Neural crest cell (in vitro differentiated cells): ENCODE measurements around the gene DNAH6. TPM values are rescaled to one million over a fixed set of nuclear protein-coding genes. Genes with fewer than 3 reads are reported as not detected.
"Not testable (repeated sequence)": the region's sequence is repeated elsewhere in the genome, so short reads cannot be mapped to it uniquely, and the experiment has no call there.

Experiments
- DNase-seq: peaks from one replicate; pipeline ENCODE4 v3.0.0; 2021; ENCODE audit warnings: low read depth, mixed read lengths, low spot score
- H3K27ac Mint-ChIP-seq: one replicate; pipeline ENCODE4 v1.8.0; 2021; ENCODE audit warnings: mild to moderate bottlenecking, mixed read lengths; ENCODE audit not compliant: unreplicated experiment
- H3K27me3 Mint-ChIP-seq: 2 replicates; pipeline ENCODE4 v1.8.0; 2021; ENCODE audit warnings: low read depth, mild to moderate bottlenecking, mixed read lengths
- H3K36me3 Mint-ChIP-seq: 2 replicates; pipeline ENCODE4 v1.8.0; 2021; ENCODE audit warnings: low read depth, mild to moderate bottlenecking, mixed read lengths
- H3K4me1 Mint-ChIP-seq: 2 replicates; pipeline ENCODE4 v1.8.0; 2021; ENCODE audit warnings: mixed read lengths
- H3K4me3 Mint-ChIP-seq: one replicate; pipeline ENCODE4 v1.8.0; 2021; ENCODE audit warnings: mild to moderate bottlenecking, mixed read lengths
- H3K9me3 Mint-ChIP-seq: 2 replicates; pipeline ENCODE4 v1.8.0; 2021; ENCODE audit warnings: mixed read lengths
- CTCF ChIP-seq: fragments of 200-600 bp; sonication (generic); conservative IDR thresholded peaks from 2 replicates; pipeline ENCODE4 v1.5.0; 2021; ENCODE audit warnings: antibody characterized with exemption, mild to moderate bottlenecking
- total RNA-seq: library from RNA; stranded (reverse); gene quantifications from 2 replicates; pipeline ENCODE4 v1.2.1, GENCODE V29; 2021

DNAH6 gene
- total RNA-seq, 1 donor from 2014 or later = 2.8 TPM

- no peaks in the 10 kb centered on the region for H3K4me1 Mint-ChIP-seq
- TF ChIP-seq CTCF = no peak
- no peak overlapping the region for H3K4me3 Mint-ChIP-seq
- H3K27me3 Mint-ChIP-seq = no peaks in the 10 kb centered on the region
- peaks cover 4% of the 10 kb centered on the region for H3K9me3 Mint-ChIP-seq
- H3K27ac Mint-ChIP-seq = no peak overlapping the region
- H3K36me3 Mint-ChIP-seq = no peaks in the 10 kb centered on the region
- no peak for DNase-seq
Observed at GRCh38 chr2:84755096-84755495, 238.8 kb downstream of the DNAH6 start.

- no peak for TF ChIP-seq CTCF
- H3K4me3 Mint-ChIP-seq = no peak overlapping the region
- no peak for DNase-seq
- peaks cover 7% of the 10 kb centered on the region for H3K9me3 Mint-ChIP-seq
- no peaks in the 10 kb centered on the region for H3K36me3 Mint-ChIP-seq
- H3K4me1 Mint-ChIP-seq = no peaks in the 10 kb centered on the region
- no peak overlapping the region for H3K27ac Mint-ChIP-seq
- no peaks in the 10 kb centered on the region for H3K27me3 Mint-ChIP-seq
Observed at GRCh38 chr2:84757648-84758047, 241.3 kb downstream of the DNAH6 start.

GRCh38 chr2:84766791-84767190 is 250.5 kb downstream of the DNAH6 start:
- Mint-ChIP-seq H3K27me3 (no peaks in the 10 kb centered on the region), H3K27ac (no peak overlapping the region), H3K4me1 (no peaks in the 10 kb centered on the region), H3K9me3 (peaks cover 7% of the 10 kb centered on the region), H3K36me3 (peaks cover 7% of the 10 kb centered on the region), H3K4me3 (no peak overlapping the region)
- no peak for TF ChIP-seq CTCF
- DNase-seq = no peak

- no peak for TF ChIP-seq CTCF
- H3K4me1 Mint-ChIP-seq = no peaks in the 10 kb centered on the region
- H3K27me3 Mint-ChIP-seq = no peaks in the 10 kb centered on the region
Observed at GRCh38 chr2:84768840-84769239, 252.5 kb downstream of the DNAH6 start.

GRCh38 chr2:84770280-84770679 is 254.0 kb downstream of the DNAH6 start:
- Mint-ChIP-seq H3K9me3 (peaks cover 21% of the 10 kb centered on the region), H3K4me1 (no peaks in the 10 kb centered on the region), H3K4me3 (no peak overlapping the region), H3K36me3 (peaks cover 17% of the 10 kb centered on the region), H3K27ac (no peak overlapping the region), H3K27me3 (no peaks in the 10 kb centered on the region)
- no peak for DNase-seq
- TF ChIP-seq CTCF = no peak

More at GRCh38 chr2:84768840-84769239, 252.5 kb downstream of the DNAH6 start:
- H3K27ac Mint-ChIP-seq = no peak overlapping the region
- H3K36me3 Mint-ChIP-seq = peaks cover 12% of the 10 kb centered on the region
- no peak for DNase-seq
- H3K4me3 Mint-ChIP-seq = no peak overlapping the region
- H3K9me3 Mint-ChIP-seq = peaks cover 15% of the 10 kb centered on the region

- no peak overlapping the region for H3K4me3 Mint-ChIP-seq
- H3K9me3 Mint-ChIP-seq = peaks cover 29% of the 10 kb centered on the region
- no peaks in the 10 kb centered on the region for H3K4me1 Mint-ChIP-seq
- peaks cover 17% of the 10 kb centered on the region for H3K36me3 Mint-ChIP-seq
- no peak for TF ChIP-seq CTCF
- H3K27me3 Mint-ChIP-seq = no peaks in the 10 kb centered on the region
- DNase-seq = no peak
- H3K27ac Mint-ChIP-seq = no peak overlapping the region
Observed at GRCh38 chr2:84771251-84771650, 255.0 kb downstream of the DNAH6 start.

GRCh38 chr2:84773562-84773961 is 257.3 kb downstream of the DNAH6 start:
- not testable (repeated sequence) for H3K27me3 Mint-ChIP-seq, DNase-seq, H3K27ac Mint-ChIP-seq, H3K4me3 Mint-ChIP-seq, H3K4me1 Mint-ChIP-seq
- H3K36me3 Mint-ChIP-seq = peaks cover 17% of the 10 kb centered on the region
- peaks cover 36% of the 10 kb centered on the region for H3K9me3 Mint-ChIP-seq
